Vagina (tissue), 2 donors: ENCODE results near the gene ABCC1. TPM values are rescaled to one million over a fixed set of nuclear protein-coding genes. Genes with fewer than 3 reads are reported as not detected.

ENCODE experiments used
- DNase-seq, 2 donors: peaks; one replicate each; pipeline ENCODE4 v3.0.0-alpha.2; 2017; ENCODE audit errors: extremely low spot score in 2 of 2
- H3K27ac ChIP-seq: fragments of 200-600 bp; sonication (generic); one replicate; pipeline ENCODE4 v1.5.1; 2019
- H3K27me3 ChIP-seq: fragments of 200-600 bp; sonication (generic); one replicate; pipeline ENCODE4 v1.5.1; 2019
- H3K36me3 ChIP-seq, 2 donors: fragments of 200-600 bp; sonication (generic); one replicate each; pipeline ENCODE4 v1.5.1; 2017 to 2019
- H3K4me1 ChIP-seq: fragments of 200-600 bp; sonication (generic); one replicate; pipeline ENCODE4 v1.5.1; 2019
- H3K4me3 ChIP-seq, 2 donors: fragments of 200-600 bp; sonication (generic); 1 replicate in 1 of 2; 2 replicates in 1 of 2; pipeline ENCODE4 v1.5.1; 2016 to 2019
- H3K9me3 ChIP-seq: fragments of 200-600 bp; sonication (generic); one replicate; pipeline ENCODE4 v1.5.1; 2019
- CTCF ChIP-seq, 3 experiments: fragments of 450-650 bp in 2 of 3; fragments of 200-600 bp in 1 of 3; sonication (generic) in 1 of 3; IDR thresholded peaks; one replicate each; pipeline ENCODE4 v1.5.1; 2017 to 2019; ENCODE audit warnings: antibody characterized with exemption in 3 of 3, mild to moderate bottlenecking in 2 of 3, moderate library complexity in 2 of 3
- POLR2A ChIP-seq, 2 donors: fragments of 450-650 bp; IDR thresholded peaks; one replicate each; pipeline ENCODE4 v1.6.1; 2017; ENCODE audit warnings: antibody characterized with exemption in 2 of 2, mild to moderate bottlenecking in 2 of 2, moderate library complexity in 2 of 2
- POLR2AphosphoS5 ChIP-seq, 2 donors: sonication (generic); formaldehyde crosslinking; IDR thresholded peaks; one replicate each; pipeline ENCODE4 v1.9.0; 2017; ENCODE audit warnings: antibody characterized with exemption in 2 of 2, mild to moderate bottlenecking in 2 of 2, low read depth in 1 of 2; ENCODE audit not compliant: insufficient read depth in 1 of 2
- intact Hi-C: fragments of 100-400 bp; cut with DNase I; formaldehyde crosslinking; loops from one replicate; pipeline ENCODE4 v1.15.1; 2023
- total RNA-seq: library from RNA; depleted of rRNA; stranded (reverse); fragments of >200 nt; gene quantifications from one replicate; pipeline ENCODE4 v1.2.3, GENCODE V29; 2016

ABCC1 gene
- total RNA-seq, 1 donor from 2014 or later: 47.9 TPM

- DNase-seq: no peak
- H3K9me3 ChIP-seq: no peaks in the 10 kb centered on the region
- no peak overlapping the region for H3K27ac ChIP-seq
- H3K27me3 ChIP-seq: no peaks in the 10 kb centered on the region
- TF ChIP-seq POLR2AphosphoS5 (IDR thresholded peaks at IDR 0.05; ENCODE audit: insufficient read depth in 1 of 2, low read depth in 1 of 2) (no peak), POLR2A (IDR thresholded peaks at IDR 0.05) (no peak), CTCF (IDR thresholded peaks at IDR 0.05) (no peak)
- H3K4me3 ChIP-seq: no peak overlapping the region
- H3K4me1 ChIP-seq: peaks cover 32% of the 10 kb centered on the region
- intact Hi-C loops: no loop called here
- peaks cover 0 to 33% of the 10 kb centered on the region in 2 donors for H3K36me3 ChIP-seq
Observed at GRCh38 chr16:16073001-16073545, 123.7 kb downstream of the ABCC1 start.

GRCh38 chr16:16073891-16074881 lies 124.8 kb downstream of the ABCC1 start:
- no peak for DNase-seq
- Histone ChIP-seq H3K9me3 (no peaks in the 10 kb centered on the region), H3K27me3 (no peaks in the 10 kb centered on the region), H3K4me3 (no peak overlapping the region), H3K27ac (no peak overlapping the region), H3K36me3 (peaks cover 0 to 35% of the 10 kb centered on the region in 2 donors), H3K4me1 (peaks cover 30% of the 10 kb centered on the region)
- intact Hi-C loops: no loop called here
- TF ChIP-seq CTCF (IDR thresholded peaks at IDR 0.05): no peak
- TF ChIP-seq POLR2A (IDR thresholded peaks at IDR 0.05): no peak
- no peak for TF ChIP-seq POLR2AphosphoS5 (IDR thresholded peaks at IDR 0.05; ENCODE audit: insufficient read depth in 1 of 2, low read depth in 1 of 2)

- Histone ChIP-seq H3K9me3 (no peaks in the 10 kb centered on the region), H3K27ac (peak overlapping the region; percentile 39), H3K4me3 (no peak overlapping the region), H3K27me3 (no peaks in the 10 kb centered on the region), H3K4me1 (peaks cover 30% of the 10 kb centered on the region), H3K36me3 (peaks cover 0 to 48% of the 10 kb centered on the region in 2 donors)
- TF ChIP-seq CTCF (IDR thresholded peaks at IDR 0.05): no peak
- TF ChIP-seq POLR2AphosphoS5 (IDR thresholded peaks at IDR 0.05; ENCODE audit: insufficient read depth in 1 of 2, low read depth in 1 of 2): peak in 1 of 2 donors; percentile 64
- intact Hi-C loops: no loop called here
- DNase-seq: no peak
Observed at GRCh38 chr16:16075488-16076422, 126.3 kb downstream of the ABCC1 start.

- Histone ChIP-seq H3K27ac (peak overlapping the region; percentile 33), H3K4me1 (peaks cover 28% of the 10 kb centered on the region), H3K4me3 (no peak overlapping the region), H3K9me3 (no peaks in the 10 kb centered on the region), H3K27me3 (no peaks in the 10 kb centered on the region), H3K36me3 (peaks cover 0 to 52% of the 10 kb centered on the region in 2 donors)
- TF ChIP-seq CTCF (IDR thresholded peaks at IDR 0.05) (no peak), POLR2A (IDR thresholded peaks at IDR 0.05) (no peak), POLR2AphosphoS5 (IDR thresholded peaks at IDR 0.05; ENCODE audit: insufficient read depth in 1 of 2, low read depth in 1 of 2) (no peak)
- intact Hi-C loops: no loop called here
- no peak for DNase-seq
Observed at GRCh38 chr16:16076423-16076813, 127.0 kb downstream of the ABCC1 start.
